CD4-positive, alpha-beta T cell treated with Interferon alpha-2 for 1 hour (primary cell): ENCODE data around the gene PCBP4.
"Not testable (repeated sequence)": the region's sequence is repeated elsewhere in the genome, so short reads cannot be mapped to it uniquely, and the experiment has no call there.

Experiments used
- DNase-seq, 2 donors: peaks; one replicate each; pipeline ENCODE4 v3.0.0-alpha.2; 2020 to 2022

The PCBP4 gene

DNA sequence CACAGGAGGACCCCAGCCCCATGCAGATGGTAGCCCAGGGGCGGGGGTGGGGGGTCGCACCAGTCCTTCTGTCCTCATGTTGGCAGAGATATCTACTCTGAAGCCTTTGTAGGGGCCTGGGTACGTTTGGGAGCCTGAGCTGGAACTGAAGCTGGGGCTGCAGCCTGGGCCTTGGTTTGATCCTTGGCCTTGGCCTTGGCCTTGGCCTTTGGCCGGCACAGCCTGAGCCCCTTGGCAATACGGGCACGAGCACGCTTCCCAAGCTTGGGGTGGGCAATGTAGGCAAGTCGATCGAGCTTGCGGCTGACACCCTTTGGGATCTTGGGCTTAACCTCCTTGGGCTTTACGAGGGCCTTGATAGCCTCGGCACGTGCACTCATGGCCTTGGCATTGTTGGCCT, 26.4 kb upstream of the PCBP4 start:
- not testable (repeated sequence) for DNase-seq

DNA sequence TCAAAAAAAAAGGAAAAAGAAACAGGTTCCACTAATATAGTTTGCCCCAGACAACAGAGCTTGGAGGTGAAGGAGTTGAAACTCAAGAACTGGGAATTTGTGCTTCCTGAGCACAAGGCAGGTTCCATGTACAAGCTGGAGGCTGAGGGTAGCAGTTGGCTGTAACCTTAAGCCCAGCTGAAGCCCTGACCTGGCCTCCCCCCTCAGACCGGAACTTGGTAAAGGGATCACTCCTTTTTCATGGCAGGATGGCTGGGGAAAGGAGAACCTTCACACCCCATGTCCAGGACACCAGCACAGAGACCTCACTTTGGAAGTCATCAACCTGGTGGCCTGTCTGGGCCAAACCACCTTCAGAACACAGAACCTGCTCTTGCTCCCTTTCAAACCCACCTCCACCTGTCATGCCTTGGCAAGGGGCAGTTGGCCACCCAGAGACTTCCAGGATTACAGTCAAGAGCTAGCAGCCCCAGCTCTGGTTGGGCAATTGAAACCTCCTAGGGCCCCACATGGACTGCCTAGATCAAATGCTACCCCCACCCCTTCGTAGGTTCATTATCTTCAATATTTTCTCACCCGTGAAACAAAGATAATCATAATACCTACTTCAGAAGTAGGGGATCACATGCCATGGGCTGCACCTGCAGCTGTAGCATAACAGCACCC, 24.9 kb upstream of the PCBP4 start:
- DNase-seq, result no peak

DNA sequence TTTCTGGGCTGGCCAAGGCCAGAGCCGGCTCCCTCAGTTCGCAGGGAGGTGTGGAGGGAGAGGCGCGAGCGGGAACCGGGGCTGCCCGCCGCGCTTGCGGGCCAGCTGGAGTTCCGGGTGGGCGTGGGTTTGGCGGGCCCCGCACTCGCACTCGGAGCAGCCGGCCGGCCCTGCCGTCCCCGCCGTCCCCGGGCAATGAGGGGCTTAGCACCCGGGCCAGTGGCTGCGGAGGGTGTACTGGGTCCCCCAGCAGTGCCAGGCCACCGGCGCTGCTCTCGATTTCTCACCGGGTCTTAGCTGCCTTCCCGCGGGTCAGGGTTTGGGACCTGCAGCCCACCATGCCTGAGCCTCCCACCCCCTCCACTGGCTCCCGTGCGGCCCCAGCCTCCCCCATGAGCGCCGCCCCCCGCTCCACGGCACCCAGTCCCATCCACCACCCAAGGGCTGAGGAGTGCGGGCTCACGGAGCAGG, 23.3 kb upstream of the PCBP4 start:
- not testable (repeated sequence) for DNase-seq

DNA sequence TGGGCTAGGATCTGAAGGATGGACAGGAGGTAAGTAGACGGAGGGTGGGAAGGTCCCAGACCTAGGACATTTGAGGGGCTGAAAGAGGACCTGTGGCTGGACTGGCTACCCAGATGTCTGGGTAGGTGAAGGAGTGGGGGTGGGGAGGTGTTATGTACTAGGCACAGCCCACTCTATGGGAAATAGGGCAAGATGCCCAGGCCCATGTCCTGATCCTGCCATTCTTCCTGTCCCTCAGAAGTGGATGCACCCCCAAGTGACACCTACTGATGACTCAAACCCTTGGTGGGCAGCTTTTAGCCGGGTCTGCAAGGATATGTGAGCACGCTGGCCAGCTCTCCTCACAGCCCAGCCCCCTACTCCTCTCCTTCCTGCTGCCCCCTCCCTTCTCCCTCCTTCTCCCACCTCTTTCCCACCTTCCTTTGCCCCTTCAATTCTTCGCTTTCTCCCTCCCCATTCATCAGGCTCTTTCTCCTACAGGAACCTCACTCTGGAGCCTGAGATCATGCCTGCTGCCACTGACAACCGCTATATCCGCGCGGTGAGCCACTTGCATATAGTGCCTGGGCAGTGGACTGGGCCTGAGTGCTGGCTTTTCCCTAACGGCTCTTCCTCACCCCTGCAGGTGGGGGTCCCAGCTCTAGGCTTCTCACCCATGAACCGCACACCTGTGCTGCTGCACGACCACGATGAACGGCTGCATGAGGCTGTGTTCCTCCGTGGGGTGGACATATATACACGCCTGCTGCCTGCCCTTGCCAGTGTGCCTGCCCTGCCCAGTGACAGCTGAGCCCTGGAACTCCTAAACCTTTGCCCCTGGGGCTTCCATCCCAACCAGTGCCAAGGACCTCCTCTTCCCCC, 21.3 kb upstream of the PCBP4 start:
- no peak for DNase-seq

DNA sequence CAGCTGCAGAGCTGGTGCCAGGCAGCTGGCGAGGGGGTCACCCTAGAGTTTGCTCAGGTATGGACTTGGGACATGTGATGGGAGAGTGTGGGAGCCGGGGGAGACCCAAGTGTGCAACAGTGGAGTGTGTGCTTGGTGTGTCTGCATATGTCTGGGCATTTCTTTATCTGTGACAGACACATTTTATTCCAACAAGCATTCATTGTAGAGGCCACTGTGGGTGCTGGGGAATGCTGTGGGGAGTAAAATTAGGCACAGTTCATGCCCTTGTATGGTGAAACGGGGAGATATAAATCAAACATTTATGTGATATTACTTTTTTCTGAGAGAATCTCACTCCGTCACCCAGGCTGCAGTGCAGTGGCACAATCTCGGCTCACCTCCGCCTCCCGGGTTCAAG, 20.3 kb upstream of the PCBP4 start:
- DNase-seq, result no peak

DNA sequence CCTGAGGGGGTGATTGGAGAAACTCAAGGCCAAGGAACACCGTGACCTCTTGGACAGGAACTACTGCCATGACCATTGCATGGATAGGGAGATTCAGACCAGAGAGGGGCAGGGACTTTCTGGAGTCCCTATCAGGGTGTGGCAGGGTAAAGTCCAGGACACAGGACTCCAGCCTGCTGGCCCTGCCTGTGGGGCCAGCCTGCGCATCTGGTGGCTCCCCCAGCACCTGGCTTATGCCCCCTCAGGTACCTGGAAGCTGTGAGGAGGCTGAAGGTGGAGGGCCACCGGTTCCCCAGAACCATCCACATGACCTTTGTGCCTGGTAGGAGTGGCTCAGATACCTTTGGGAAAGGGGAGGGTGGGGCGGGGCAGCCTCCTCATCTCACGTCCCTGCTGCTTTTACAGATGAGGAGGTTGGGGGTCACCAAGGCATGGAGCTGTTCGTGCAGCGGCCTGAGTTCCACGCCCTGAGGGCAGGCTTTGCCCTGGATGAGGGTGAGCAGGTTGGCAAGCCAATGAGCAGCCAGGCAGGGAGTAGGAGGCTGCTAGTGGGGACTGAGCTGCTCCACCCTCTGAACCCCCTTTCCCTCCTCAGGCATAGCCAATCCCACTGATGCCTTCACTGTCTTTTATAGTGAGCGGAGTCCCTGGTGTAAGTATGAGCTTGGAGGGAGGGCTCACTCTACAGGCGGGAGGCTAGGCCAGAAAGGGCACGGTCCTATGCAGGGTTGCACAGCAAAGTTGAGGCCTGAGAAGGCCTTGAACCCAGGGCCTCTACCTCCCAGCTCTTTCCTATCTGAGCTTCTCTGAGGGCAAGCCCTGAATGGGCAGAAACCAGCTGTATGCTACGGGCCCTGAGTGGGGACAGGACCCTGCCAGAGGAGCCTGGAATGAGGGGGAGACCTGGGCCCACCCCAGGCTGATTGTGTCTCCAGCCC, 19.0 kb upstream of the PCBP4 start:
- no peak for DNase-seq

DNA sequence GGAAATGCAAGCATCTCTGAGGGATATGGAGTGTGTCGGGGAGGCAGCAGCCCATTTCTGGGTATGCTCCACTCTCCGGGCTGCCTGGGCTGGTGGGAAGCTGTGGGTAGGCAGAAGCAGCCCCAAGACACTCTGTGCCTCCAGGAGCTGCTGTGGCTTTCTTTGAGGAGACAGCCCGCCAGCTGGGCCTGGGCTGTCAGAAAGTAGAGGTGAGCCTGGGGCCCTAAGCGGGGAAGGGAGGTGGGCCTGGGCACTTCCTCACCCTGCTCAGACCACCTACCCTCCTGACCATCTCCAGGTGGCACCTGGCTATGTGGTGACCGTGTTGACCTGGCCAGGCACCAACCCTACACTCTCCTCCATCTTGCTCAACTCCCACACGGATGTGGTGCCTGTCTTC, 17.8 kb upstream of the PCBP4 start:
- DNase-seq, result no peak

DNA sequence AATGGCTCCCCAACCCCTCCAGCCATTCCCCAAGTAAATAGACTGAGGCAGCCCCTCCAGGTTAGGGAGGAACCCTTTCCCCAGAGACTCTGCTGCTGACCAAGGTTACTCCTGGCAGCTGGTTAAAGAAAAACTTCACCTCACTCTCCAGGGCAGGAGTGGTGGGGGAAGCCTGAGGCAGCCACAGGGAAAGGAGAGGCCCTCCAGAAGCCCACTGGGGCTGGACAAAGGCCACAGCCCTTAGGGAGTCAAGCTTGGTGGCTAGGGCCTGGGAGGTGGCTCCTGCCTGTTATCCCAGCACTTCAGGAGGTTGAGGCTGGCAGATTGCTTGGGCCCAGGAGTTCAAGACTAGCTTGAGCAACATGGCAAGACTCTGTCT, 17.0 kb upstream of the PCBP4 start:
- no peak for DNase-seq

DNA sequence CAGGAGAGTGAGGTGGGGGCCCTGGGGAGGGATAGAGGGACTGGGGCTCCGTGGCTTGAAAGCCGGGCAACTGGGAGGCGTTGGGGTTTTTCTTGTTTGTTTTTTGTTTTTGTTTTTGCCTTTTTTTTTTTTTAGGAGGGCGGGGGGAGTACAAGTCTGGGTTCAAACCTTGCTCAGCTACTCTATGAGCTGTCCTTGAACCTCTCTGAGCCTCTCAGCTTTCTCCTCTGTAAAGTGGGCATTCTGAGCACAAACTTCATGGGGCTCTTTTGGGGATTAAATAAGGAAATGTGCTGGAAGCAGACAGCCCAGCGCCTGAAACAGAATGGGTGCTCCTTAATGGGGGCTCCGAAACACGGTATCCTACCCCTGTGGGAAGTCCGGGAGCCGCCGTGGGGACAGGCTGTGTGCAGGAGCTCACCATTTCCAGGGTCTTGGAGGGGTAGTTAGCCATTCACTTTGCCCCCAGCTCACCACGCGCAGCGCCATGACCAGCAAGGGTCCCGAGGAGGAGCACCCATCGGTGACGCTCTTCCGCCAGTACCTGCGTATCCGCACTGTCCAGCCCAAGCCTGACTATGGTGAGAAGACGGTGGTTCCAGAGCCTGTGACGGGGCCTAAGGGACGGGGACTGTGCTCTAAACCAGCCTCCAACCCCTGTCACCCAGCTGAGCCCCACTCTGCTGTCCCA, 16.5 kb upstream of the PCBP4 start:
- DNase-seq, result no peak

DNA sequence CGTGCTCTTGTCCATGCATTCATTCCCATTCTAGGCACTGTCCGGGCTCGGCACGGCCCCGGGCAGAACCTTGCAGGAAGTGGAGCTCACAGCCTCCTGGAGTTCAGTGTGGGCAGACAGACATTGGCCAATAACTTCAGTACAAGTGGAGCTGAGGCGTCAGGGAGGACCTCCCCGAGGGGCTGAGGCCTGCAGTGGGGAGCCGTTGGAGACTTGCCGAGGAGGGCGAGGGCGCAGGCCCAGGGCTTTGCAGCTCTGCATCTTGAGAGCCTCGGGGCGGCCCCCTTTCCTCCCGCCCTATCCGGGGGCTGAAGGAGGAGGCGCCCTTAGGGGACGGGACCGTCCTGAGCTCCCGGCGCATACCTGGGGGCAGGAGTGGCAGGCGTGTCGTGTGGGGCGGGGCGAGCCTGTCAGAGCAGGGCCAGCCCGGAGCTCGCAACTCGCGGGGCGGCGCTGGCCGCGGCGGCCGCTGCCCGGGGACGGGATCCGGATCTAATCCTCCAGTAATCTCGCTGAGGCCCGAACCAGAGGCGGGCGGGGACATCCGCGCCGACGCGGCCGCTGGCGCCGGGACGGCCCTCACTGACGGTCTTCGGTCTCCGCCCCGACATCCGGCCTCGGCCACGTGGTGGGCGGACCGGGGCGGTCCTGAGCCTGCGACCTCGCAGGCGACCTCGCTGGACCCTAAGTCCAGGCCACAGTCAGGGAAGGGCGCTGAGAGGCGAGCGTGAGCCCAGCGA, 15.8 kb upstream of the PCBP4 start, which contains the start of gene ACY1:
Gene ACY1 (plus strand): TSS at position 698 of the 740 bp plus-strand sequence. CDS start 530 bp downstream, outside the sequence.
- DNase-seq, result peak; percentile 59 to 78

DNA sequence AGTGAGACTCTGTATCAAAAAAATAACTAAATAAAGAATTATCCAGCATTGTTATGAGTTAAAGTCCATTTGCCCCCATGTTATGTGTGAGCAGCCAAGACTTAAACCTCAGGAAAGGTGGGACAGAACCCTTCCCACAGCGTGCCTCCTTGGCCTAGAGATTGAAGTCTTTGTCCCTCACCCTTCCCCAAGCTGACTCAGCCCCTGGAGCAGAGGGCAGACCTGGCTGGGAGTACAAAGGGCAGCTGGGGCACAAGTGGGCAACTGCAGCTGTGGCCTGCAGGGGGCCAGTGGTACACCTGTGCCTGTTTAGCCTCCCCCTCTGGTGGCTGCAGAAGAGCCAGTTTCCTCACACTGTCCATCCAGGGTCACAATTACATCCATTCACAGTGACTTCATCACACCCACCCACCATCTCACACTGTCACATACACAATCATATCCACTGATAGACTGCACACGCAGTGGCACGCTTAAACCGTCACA, 15.1 kb upstream of the PCBP4 start:
- DNase-seq, result peak in 1 of 2 donors; percentile 29

DNA sequence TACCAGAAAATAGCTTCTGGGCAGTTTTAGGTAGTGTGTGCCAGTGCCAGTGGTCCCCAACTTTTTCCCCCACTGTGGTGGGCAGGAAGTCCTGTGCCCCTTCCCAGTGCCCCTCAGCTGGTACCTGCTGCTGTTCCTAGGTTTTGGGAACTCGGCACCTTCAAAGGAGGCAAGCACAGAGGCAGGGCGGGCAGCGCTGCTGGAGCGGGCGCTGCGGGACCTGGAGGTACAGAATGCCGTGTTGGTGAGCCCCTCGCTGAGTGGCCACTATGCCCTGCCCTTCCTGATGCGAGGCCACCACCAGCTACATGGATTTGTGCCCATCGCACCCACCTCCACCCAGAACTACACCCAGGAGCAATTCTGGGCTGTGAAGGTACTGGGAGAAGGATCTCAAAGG, 13.0 kb upstream of the PCBP4 start:
- no peak for DNase-seq

DNA sequence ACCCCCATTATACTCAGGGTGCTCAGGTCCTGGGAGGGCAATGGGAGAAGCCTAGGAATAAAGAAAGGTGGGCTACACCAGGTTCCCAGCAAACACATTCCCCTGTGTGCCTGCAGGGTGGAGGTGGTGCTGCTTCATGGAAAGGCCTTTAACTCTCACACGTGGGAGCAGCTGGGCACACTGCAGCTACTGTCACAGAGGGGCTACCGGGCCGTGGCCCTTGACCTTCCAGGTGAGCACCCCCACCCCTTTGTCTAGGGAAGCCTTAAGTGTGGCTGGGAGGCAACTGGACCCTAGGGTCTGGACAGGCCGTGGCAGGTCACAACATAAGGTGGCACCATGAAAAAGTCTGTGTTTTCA, 10.9 kb upstream of the PCBP4 start:
- DNase-seq, result no peak

DNA sequence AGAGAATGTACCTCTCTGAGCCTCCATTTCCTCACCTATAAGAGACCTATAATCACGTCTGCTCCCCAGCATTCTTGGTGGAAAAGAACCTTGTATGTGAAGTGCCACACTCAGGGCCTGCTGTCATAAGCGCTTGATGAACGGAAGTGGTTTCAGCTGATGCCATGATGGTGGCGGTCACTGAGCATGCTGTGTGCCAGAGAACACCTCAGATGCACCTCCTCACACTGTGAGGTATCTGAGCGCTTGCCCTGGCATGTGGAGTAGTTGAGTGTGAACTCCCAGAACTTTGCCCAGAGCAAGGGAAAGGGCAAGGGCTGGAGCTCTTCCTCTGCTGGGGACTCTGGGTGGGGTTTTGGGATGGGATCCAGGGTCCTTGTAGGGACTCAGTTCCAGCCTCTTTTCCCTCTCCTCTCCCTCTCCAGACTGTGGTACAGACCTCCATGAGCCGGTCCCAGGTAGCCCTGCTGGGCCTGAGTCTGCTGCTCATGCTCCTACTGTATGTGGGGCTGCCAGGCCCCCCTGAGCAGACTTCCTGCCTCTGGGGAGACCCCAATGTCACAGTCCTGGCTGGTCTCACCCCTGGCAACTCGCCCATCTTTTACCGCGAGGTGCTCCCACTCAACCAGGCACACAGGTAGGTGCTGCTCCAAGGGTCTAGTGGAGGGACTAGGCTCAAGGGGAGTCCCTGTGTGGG, 10.3 kb upstream of the PCBP4 start:
- DNase-seq, result peak in 1 of 2 donors; percentile 57

DNA sequence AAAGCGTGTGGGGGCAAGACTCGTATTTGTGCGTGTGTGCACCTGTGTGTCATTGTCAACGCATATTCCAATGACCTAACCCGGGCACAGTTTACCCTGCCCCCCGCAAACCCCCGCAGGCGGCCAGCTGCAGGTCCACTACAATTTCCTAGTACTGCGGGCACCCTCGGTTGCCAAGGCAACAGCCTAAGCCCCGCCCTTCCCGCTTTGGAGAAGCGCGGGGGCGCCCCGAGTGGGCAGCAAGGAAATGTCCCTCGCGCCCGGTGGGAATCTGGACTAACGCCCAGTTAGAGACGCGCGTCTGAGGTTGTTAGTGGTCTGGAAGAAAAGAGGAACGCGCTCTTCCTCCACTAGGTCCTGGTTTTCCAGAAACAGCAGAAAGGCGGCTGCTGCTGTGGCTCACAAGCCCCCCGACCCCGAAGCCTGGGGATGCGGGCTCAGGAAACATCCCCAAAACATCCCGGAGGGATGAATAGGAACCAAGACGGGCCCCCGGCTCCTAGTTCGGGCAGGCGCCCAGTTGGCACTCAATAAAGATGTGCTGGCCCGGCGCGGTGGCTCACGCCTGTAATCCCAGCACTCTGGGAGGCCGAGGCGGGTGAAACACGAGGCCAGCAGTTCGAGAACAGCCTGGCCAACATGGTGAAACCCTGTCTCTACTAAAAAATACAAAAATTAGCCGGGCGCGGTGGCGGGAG, 8.7 kb upstream of the PCBP4 start:
- DNase-seq, result peak in 1 of 2 donors; percentile 50

DNA sequence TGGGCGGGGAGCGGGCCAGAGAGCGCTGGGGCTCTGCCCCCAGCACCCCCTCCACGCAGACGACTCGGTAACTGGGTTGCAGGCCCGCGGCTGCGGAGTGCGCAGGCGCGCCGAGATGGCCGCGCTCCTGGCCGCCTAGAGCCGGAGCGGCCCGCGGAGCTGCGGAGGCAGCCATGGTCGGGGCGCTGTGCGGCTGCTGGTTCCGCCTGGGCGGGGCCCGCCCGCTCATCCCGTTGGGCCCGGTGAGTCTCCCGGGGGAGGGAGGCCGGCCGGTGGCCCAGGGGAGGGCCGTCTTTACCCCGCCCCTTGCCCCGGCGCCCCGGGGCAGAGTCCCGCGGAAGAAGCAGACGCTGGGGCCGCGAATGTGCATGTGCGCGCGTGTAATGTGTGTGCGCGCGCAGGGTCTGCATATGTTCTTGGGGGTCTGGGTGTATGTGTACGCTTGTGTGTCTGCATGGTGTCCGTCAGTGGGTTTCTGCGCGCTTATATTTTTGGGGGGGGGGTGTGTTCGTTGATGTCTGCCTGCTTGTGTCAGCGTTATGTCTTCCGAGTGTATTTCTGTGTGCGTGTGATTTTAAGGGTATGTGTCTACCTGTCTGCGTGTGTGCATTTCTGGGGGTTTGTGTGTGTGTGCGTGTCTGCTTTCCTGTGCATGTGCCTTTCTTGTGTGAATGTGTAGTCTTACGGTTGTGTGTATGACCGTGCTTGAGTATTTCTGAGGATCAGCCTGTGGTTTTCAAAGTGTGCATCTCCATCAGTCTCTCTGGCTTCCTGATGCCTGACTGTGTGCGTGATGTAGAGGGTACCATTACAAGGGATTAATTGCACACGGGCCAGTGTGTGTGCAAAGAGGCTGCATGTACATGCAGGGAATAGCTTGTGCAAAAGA, 8.0 kb upstream of the PCBP4 start, which contains the start of gene ABHD14A:
Gene ABHD14A (plus strand): TSS at position 102 of the 889 bp plus-strand sequence. CDS start 72 bp downstream, at position 174.
- DNase-seq, result peak; percentile 73 to 88

DNA sequence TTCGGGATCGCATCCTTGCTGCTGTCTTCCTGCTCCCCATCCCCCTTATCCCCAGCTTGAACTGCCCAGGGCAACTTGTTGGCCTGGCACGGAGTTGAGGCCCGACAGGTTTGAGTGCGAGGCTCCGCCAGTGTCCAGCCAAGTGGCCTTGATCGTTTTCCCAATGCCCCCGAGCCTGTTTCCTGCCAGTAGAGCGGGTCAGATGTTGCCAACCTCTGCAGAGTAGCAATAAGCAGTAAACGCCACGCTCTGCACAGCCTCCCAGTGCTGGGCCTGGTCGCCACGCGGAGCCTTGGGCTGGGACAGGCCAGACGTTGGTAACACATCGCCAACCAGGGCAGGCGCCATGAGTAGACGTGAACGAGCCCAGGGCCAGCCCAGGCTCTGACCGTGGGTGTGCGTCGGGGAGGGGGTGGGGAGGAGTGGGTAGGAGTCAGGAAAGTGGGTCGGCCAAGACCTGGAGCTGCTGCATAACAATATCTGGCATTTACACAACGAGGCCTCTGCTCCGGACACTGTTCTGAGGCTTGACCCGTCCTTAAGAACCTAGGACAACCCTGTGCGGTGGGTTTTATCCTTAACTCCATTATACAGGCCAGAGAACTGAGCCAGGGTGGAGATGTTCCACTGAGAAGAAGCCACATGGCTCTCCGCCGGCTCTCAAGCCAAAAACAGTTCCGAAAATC, 7.2 kb upstream of the PCBP4 start:
- DNase-seq, result peak in 1 of 2 donors; percentile 12

DNA sequence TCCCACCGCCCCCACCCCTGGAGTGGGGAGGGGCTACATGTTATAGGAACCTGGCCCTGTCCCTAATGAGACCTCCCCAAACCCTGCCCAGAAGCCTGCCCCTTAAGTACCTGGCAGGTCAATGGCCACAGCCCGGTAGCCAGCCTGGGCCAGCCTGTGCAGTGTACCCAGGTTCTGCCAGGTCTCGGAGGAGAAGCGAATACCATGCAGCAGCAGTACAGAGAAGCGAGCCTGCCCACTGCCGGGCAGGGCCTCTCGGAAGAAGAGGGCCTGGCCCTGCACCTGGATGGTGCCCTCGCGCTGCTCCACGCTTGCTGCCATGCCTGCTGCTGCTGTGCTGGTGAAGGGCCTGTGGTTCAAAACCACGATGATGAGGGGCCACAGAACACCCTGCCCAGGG, 4.1 kb upstream of the PCBP4 start:
- DNase-seq, result no peak
